Neural cell (in vitro differentiated cells): ENCODE results near the gene PDS5B.

Experiments used
- TF ChIP-seq, protein P1 (sequence below): IDR thresholded peaks from 2 replicates; pipeline ENCODE4 v1.6.1; 2012; ENCODE audit warnings: borderline replicate concordance
- TF ChIP-seq, protein P2 (sequence below): fragments of 450-650 bp; IDR thresholded peaks from 2 replicates; pipeline ENCODE4 v1.5.1; 2014; ENCODE audit warnings: antibody characterized with exemption, mild to moderate bottlenecking, moderate library complexity; ENCODE audit not compliant: poor library complexity, severe bottlenecking

DNA sequence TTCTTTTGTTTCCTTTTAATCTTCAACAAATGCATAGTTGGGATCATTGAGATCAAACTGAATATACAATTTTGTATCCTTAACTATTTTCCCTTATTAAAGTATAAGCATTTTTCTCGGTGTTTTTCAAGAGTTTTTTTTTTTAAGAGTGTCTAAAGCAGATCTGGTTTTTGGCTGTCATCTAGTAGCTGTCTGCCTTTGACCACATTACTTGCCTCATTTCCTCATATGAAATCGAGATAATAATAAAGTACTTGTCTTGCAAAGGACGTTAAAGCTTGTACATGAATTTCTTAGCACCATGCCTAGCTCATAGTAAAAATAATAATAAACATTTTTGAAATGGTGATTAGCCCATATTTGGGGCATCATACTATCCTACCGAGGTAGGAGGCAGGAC is 121.2 kb downstream of the PDS5B start:
- TF ChIP-seq, protein P1, sequence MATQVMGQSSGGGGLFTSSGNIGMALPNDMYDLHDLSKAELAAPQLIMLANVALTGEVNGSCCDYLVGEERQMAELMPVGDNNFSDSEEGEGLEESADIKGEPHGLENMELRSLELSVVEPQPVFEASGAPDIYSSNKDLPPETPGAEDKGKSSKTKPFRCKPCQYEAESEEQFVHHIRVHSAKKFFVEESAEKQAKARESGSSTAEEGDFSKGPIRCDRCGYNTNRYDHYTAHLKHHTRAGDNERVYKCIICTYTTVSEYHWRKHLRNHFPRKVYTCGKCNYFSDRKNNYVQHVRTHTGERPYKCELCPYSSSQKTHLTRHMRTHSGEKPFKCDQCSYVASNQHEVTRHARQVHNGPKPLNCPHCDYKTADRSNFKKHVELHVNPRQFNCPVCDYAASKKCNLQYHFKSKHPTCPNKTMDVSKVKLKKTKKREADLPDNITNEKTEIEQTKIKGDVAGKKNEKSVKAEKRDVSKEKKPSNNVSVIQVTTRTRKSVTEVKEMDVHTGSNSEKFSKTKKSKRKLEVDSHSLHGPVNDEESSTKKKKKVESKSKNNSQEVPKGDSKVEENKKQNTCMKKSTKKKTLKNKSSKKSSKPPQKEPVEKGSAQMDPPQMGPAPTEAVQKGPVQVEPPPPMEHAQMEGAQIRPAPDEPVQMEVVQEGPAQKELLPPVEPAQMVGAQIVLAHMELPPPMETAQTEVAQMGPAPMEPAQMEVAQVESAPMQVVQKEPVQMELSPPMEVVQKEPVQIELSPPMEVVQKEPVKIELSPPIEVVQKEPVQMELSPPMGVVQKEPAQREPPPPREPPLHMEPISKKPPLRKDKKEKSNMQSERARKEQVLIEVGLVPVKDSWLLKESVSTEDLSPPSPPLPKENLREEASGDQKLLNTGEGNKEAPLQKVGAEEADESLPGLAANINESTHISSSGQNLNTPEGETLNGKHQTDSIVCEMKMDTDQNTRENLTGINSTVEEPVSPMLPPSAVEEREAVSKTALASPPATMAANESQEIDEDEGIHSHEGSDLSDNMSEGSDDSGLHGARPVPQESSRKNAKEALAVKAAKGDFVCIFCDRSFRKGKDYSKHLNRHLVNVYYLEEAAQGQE = no peak
- TF ChIP-seq, protein P2, sequence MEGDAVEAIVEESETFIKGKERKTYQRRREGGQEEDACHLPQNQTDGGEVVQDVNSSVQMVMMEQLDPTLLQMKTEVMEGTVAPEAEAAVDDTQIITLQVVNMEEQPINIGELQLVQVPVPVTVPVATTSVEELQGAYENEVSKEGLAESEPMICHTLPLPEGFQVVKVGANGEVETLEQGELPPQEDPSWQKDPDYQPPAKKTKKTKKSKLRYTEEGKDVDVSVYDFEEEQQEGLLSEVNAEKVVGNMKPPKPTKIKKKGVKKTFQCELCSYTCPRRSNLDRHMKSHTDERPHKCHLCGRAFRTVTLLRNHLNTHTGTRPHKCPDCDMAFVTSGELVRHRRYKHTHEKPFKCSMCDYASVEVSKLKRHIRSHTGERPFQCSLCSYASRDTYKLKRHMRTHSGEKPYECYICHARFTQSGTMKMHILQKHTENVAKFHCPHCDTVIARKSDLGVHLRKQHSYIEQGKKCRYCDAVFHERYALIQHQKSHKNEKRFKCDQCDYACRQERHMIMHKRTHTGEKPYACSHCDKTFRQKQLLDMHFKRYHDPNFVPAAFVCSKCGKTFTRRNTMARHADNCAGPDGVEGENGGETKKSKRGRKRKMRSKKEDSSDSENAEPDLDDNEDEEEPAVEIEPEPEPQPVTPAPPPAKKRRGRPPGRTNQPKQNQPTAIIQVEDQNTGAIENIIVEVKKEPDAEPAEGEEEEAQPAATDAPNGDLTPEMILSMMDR = no peak
